ENCODE data around the gene TBC1D8. TPM values are rescaled to one million over a fixed set of nuclear protein-coding genes. Genes with fewer than 3 reads are reported as not detected.

Gene TBC1D8
- total and polyA plus RNA-seq, 9 of the 15 experiments (the other 6 are each of a cell fraction or from before 2014, with no cell fraction given), result 0.36 to 1.3 (median 0.82) TPM

- 5% methylated on average over 4 of the region's 4 CpGs for WGBS (ENCODE audit: insufficient coverage, low coverage, missing lambda C conversion rate)
- DNase-seq (ENCODE audit: extremely low read depth in 1 of 4, low spot score in 3 of 4) (no peak), ATAC-seq (no peak), FAIRE-seq (no peak)
- no TSS peak for BruUV-seq (replicated peaks)
- POLR2A ChIA-PET, result no interaction called here
- intact Hi-C loops (cut with micrococcal nuclease), result no loop called here
- Histone ChIP-seq H3K9me3 (replicated peaks; ENCODE audit: control insufficient read depth, insufficient read depth, low read depth, low read length) (no peaks in the 10 kb centered on the region), H3K27ac (ENCODE audit: extremely low read depth, low read depth, low read length) (no peak overlapping the region), H2AFZ (ENCODE audit: low read depth, low read length) (no peak overlapping the region), H3K4me2 (ENCODE audit: insufficient read depth, low read length) (no peak overlapping the region), H3K9ac (ENCODE audit: insufficient read depth in 1 of 2, low read depth in 2 of 2, low read length in 2 of 2) (no peak overlapping the region), H4K20me1 (replicated peaks; ENCODE audit: control insufficient read depth, insufficient read depth, low read length) (no peaks in the 10 kb centered on the region), H3K79me2 (ENCODE audit: control insufficient read depth, insufficient read depth, low read length) (no peaks in the 10 kb centered on the region), H3K9me1 (ENCODE audit: control insufficient read depth, insufficient read depth, low read length) (no peaks in the 10 kb centered on the region), H3K4me3 (no peak overlapping the region), H3K27me3 (ENCODE audit: control insufficient read depth in 2 of 2, insufficient read depth in 2 of 2, low read length in 2 of 2) (peaks cover 37 to 66% of the 10 kb centered on the region in 2 experiments), H3K4me1 (replicated peaks in 1 of 2; ENCODE audit: control insufficient read depth in 2 of 2, insufficient read depth in 2 of 2, low read length in 2 of 2) (no peaks in the 10 kb centered on the region), H3K36me3 (ENCODE audit: control insufficient read depth, insufficient read depth, low read length) (no peaks in the 10 kb centered on the region)
- in situ Hi-C loops (cut with MboI), result no loop called here
- CTCF ChIA-PET (ENCODE audit: low intra/inter-chr PET ratio), result no interaction called here
- TF ChIP-seq MCM2 (IDR thresholded peaks at IDR 0.05; ENCODE audit: low read depth), result no peak
- TF ChIP-seq ZFX (CRISPR knock-in tag; IDR thresholded peaks at IDR 0.05), result no peak
- no peak for TF ChIP-seq STAG1 (CRISPR knock-in tag; IDR thresholded peaks at IDR 0.05; ENCODE audit: borderline replicate concordance)
- no peak for TF ChIP-seq PTTG1 (tag; IDR thresholded peaks at IDR 0.05; ENCODE audit: low read depth)
- TF ChIP-seq HSF4 (CRISPR knock-in tag; IDR thresholded peaks at IDR 0.05; ENCODE audit: borderline replicate concordance), result no peak
- TF ChIP-seq ZNF41 (CRISPR knock-in tag; conservative IDR thresholded peaks at IDR 0.05), result no peak
- TF ChIP-seq TAF1 (IDR thresholded peaks at IDR 0.05; ENCODE audit: control insufficient read depth, extremely low read depth, insufficient read depth, low read length, severe bottlenecking), result no peak
- no peak for TF ChIP-seq RBM34 (IDR thresholded peaks at IDR 0.05; ENCODE audit: borderline replicate concordance, insufficient read depth, low read length)
- TF ChIP-seq CEBPB (tag; IDR thresholded peaks at IDR 0.05), result no peak
- TF ChIP-seq BCOR (IDR thresholded peaks at IDR 0.05), result no peak
- TF ChIP-seq XRCC5 (IDR thresholded peaks at IDR 0.05; ENCODE audit: low read depth, low read length), result no peak
- TF ChIP-seq FOXA1 (IDR thresholded peaks at IDR 0.05; ENCODE audit: borderline replicate concordance), result no peak
- TF ChIP-seq HMBOX1 (IDR thresholded peaks at IDR 0.05), result no peak
- no peak for TF ChIP-seq HDAC2 (IDR thresholded peaks at IDR 0.05)
- TF ChIP-seq SAFB (IDR thresholded peaks at IDR 0.05; ENCODE audit: borderline replicate concordance, low read depth, low read length), result no peak
- TF ChIP-seq ETS2 (tag; IDR thresholded peaks at IDR 0.05; ENCODE audit: borderline replicate concordance, poor library complexity, severe bottlenecking), result no peak
- no peak for TF ChIP-seq DNMT1 (IDR thresholded peaks at IDR 0.05)
- no peak for TF ChIP-seq ZNF707 (CRISPR knock-in tag; conservative IDR thresholded peaks at IDR 0.05)
- no peak for TF ChIP-seq GTF2E2 (tag; IDR thresholded peaks at IDR 0.05)
- TF ChIP-seq FOXK1 (CRISPR knock-in tag; IDR thresholded peaks at IDR 0.05; ENCODE audit: borderline replicate concordance), result no peak
These were observed 190.5 kb downstream of the TBC1D8 start for GRCh38 chr2:100960688-100961087.

Measured in K562 (cell line).